Endodermal cell (in vitro differentiated cells): ENCODE measurements around the gene RUBCN. TPM values are rescaled to one million over a fixed set of nuclear protein-coding genes. Genes with fewer than 3 reads are reported as not detected.
A peak's percentile ranks its signal among the peaks of the same experiment; 100 is the strongest.
"Not testable (repeated sequence)": the region's sequence is repeated elsewhere in the genome, so short reads cannot be mapped to it uniquely, and the experiment has no call there.

Experiments used
- DNase-seq: peaks from one replicate; pipeline ENCODE4 v3.0.0-alpha.2; 2017
- H3K27ac ChIP-seq: 2 replicates; pipeline ENCODE4 v1.5.1; 2013; ENCODE audit warnings: mild to moderate bottlenecking, low read depth, low read length, moderate library complexity
- H3K27me3 ChIP-seq: 2 replicates; pipeline ENCODE4 v1.6.1; 2013; ENCODE audit warnings: mild to moderate bottlenecking, low read length, moderate library complexity; ENCODE audit not compliant: insufficient read depth, control insufficient read depth, poor library complexity, severe bottlenecking
- H3K36me3 ChIP-seq: 2 replicates; pipeline ENCODE4 v1.7.0; 2013; ENCODE audit warnings: mild to moderate bottlenecking, low read length, moderate library complexity; ENCODE audit not compliant: control insufficient read depth, insufficient read depth
- H3K4me1 ChIP-seq: one replicate; pipeline ENCODE4 v1.7.0; 2013; ENCODE audit warnings: low read length; ENCODE audit not compliant: control insufficient read depth, insufficient read depth
- H3K4me3 ChIP-seq: 2 replicates; pipeline ENCODE4 v1.5.1; 2013; ENCODE audit warnings: mild to moderate bottlenecking, low read length, moderate library complexity
- H3K9ac ChIP-seq: 2 replicates; pipeline ENCODE4 v1.6.1; 2013; ENCODE audit warnings: mild to moderate bottlenecking, low read length, moderate library complexity; ENCODE audit not compliant: poor library complexity, severe bottlenecking; ENCODE audit errors: extremely low read depth
- H3K9me3 ChIP-seq: 2 replicates; pipeline ENCODE4 v1.6.1; 2013; ENCODE audit warnings: mild to moderate bottlenecking, low read length, moderate library complexity; ENCODE audit not compliant: control insufficient read depth
- H3K27ac Mint-ChIP-seq: 2 replicates; pipeline ENCODE4 v1.8.0; 2020; ENCODE audit warnings: mixed read lengths
- H3K27me3 Mint-ChIP-seq: 2 replicates; pipeline ENCODE4 v1.8.0; 2021; ENCODE audit warnings: mild to moderate bottlenecking, mixed read lengths; ENCODE audit not compliant: insufficient read depth
- H3K36me3 Mint-ChIP-seq: 2 replicates; pipeline ENCODE4 v1.8.0; 2020; ENCODE audit warnings: low read depth, mixed read lengths
- H3K4me1 Mint-ChIP-seq: 2 replicates; pipeline ENCODE4 v1.8.0; 2020; ENCODE audit warnings: mixed read lengths
- H3K4me3 Mint-ChIP-seq: 2 replicates; pipeline ENCODE4 v1.8.0; 2020; ENCODE audit warnings: mild to moderate bottlenecking, moderate library complexity, mixed read lengths
- H3K9me3 Mint-ChIP-seq: 2 replicates; pipeline ENCODE4 v1.8.0; 2020; ENCODE audit warnings: mild to moderate bottlenecking, mixed read lengths
- WGBS, 2 experiments: methylation state at CpG; one replicate each; pipeline versions ENCODE4 v1.1.5 to v1.1.7; 2013; ENCODE audit warnings: missing lambda C conversion rate in 2 of 2, mixed read lengths in 1 of 2; ENCODE audit not compliant: insufficient coverage in 1 of 2, insufficient read length in 1 of 2; 5-methylcytosine and 5-hydroxymethylcytosine counted together
- total RNA-seq, 2 donors: library from RNA; stranded (reverse); fragmentation: NEBNext Ultra II Directional in 1 of 2; extraction: Animal tissue kit (Norgen Biotek cat#: 25700) in 1 of 2; gene quantifications; 2 replicates in 1 of 2; 3 replicates in 1 of 2; pipeline ENCODE4 v1.2.1, GENCODE V29; 2021

RUBCN gene
- total RNA-seq, 2 donors from 2014 or later, result 17.2 to 18.3 TPM

GRCh38 chr3:197665549-197665948, 71.2 kb downstream of the RUBCN start:
- not testable (repeated sequence) for H3K36me3 ChIP-seq, H3K4me3 Mint-ChIP-seq, H3K27ac ChIP-seq, H3K4me3 ChIP-seq, H3K27me3 Mint-ChIP-seq, H3K4me1 ChIP-seq, H3K27ac Mint-ChIP-seq, H3K9ac ChIP-seq, H3K9me3 ChIP-seq, H3K9me3 Mint-ChIP-seq, DNase-seq, H3K36me3 Mint-ChIP-seq, H3K27me3 ChIP-seq
- WGBS, 2 experiments, result no CpG with 5 or more reads among the region's 15 CpGs
- H3K4me1 Mint-ChIP-seq, result peaks cover 17% of the 10 kb centered on the region

GRCh38 chr3:197665142-197665491, 71.6 kb downstream of the RUBCN start:
- H3K27ac Mint-ChIP-seq, H3K4me3 ChIP-seq, H3K9ac ChIP-seq, H3K4me1 ChIP-seq, H3K27me3 ChIP-seq, H3K27me3 Mint-ChIP-seq, H3K9me3 Mint-ChIP-seq, H3K36me3 Mint-ChIP-seq, H3K9me3 ChIP-seq, H3K27ac ChIP-seq, H3K36me3 ChIP-seq, H3K4me3 Mint-ChIP-seq, DNase-seq: not testable (repeated sequence)
- WGBS, 2 experiments, result no CpG with 5 or more reads among the region's 32 CpGs
- H3K4me1 Mint-ChIP-seq, result peaks cover 15% of the 10 kb centered on the region

- H3K9me3 ChIP-seq, H3K4me1 ChIP-seq, H3K27ac Mint-ChIP-seq, H3K36me3 ChIP-seq, H3K27me3 Mint-ChIP-seq, H3K27ac ChIP-seq, H3K9me3 Mint-ChIP-seq, H3K36me3 Mint-ChIP-seq, H3K27me3 ChIP-seq, H3K9ac ChIP-seq, H3K4me3 ChIP-seq, H3K4me3 Mint-ChIP-seq: not testable (repeated sequence)
- peak; percentile 42 for DNase-seq
- 22% methylated on average over 21 of the region's 29 CpGs; no CpG with 5 or more reads in 1 of the 2 experiments for WGBS, 2 experiments
- peaks cover 15% of the 10 kb centered on the region for H3K4me1 Mint-ChIP-seq
These were observed 72.1 kb downstream of the RUBCN start for GRCh38 chr3:197664414-197665141.

GRCh38 chr3:197663367-197664140, 73.2 kb downstream of the RUBCN start:
- H3K9me3 ChIP-seq, H3K36me3 Mint-ChIP-seq, H3K27me3 ChIP-seq, H3K4me3 Mint-ChIP-seq, DNase-seq, H3K36me3 ChIP-seq, H3K4me1 ChIP-seq, H3K4me3 ChIP-seq, H3K27ac ChIP-seq, H3K27me3 Mint-ChIP-seq, H3K9me3 Mint-ChIP-seq, H3K9ac ChIP-seq, H3K27ac Mint-ChIP-seq: not testable (repeated sequence)
- H3K4me1 Mint-ChIP-seq, result peaks cover 15% of the 10 kb centered on the region
- 80 to 97% methylated on average over 1 to 12 of the region's 25 CpGs for WGBS, 2 experiments

GRCh38 chr3:197662352-197662751, 74.4 kb downstream of the RUBCN start:
- not testable (repeated sequence) for H3K9me3 ChIP-seq, H3K4me1 ChIP-seq, H3K4me1 Mint-ChIP-seq, H3K27me3 Mint-ChIP-seq, H3K27ac Mint-ChIP-seq, H3K4me3 Mint-ChIP-seq, H3K36me3 Mint-ChIP-seq, H3K36me3 ChIP-seq, H3K4me3 ChIP-seq, H3K27me3 ChIP-seq, H3K9ac ChIP-seq, H3K27ac ChIP-seq, H3K9me3 Mint-ChIP-seq
- 44 to 70% methylated on average over 2 to 5 of the region's 6 CpGs for WGBS, 2 experiments
- DNase-seq, result peak; percentile 55

- 89% methylated on average over 11 of the region's 15 CpGs; no CpG with 5 or more reads in 1 of the 2 experiments for WGBS, 2 experiments
- not testable (repeated sequence) for H3K4me1 ChIP-seq, H3K27ac Mint-ChIP-seq, H3K36me3 ChIP-seq, H3K27me3 ChIP-seq, H3K4me3 Mint-ChIP-seq, H3K9me3 Mint-ChIP-seq, H3K4me1 Mint-ChIP-seq, H3K27ac ChIP-seq, H3K4me3 ChIP-seq, H3K9ac ChIP-seq, H3K9me3 ChIP-seq, H3K36me3 Mint-ChIP-seq, H3K27me3 Mint-ChIP-seq
- DNase-seq, result peak; percentile 39
These were observed 74.8 kb downstream of the RUBCN start for GRCh38 chr3:197661874-197662273.
